NCI-H1930 (cell line): ENCODE measurements around the gene PHETA1.
A peak's percentile ranks its signal among the peaks of the same experiment; 100 is the strongest.
"Not testable (repeated sequence)": the region's sequence is repeated elsewhere in the genome, so short reads cannot be mapped to it uniquely, and the experiment has no call there.

ENCODE experiments used
- DNase-seq, 2 experiments: peaks; one replicate each; lab custom pipeline; 2025; lab: John Stamatoyannopoulos, UW

Gene PHETA1

GRCh38 chr12:111349101-111349747 is 19.7 kb downstream of the PHETA1 start:
- DNase-seq: no peak

GRCh38 chr12:111347891-111348644 is 20.8 kb downstream of the PHETA1 start:
- no peak for DNase-seq

GRCh38 chr12:111344254-111344875 is 24.5 kb downstream of the PHETA1 start:
- DNase-seq: no peak

- no peak for DNase-seq
Observed at GRCh38 chr12:111343181-111343580, 25.7 kb downstream of the PHETA1 start.

- no peak for DNase-seq
Observed at GRCh38 chr12:111342376-111342775, 26.5 kb downstream of the PHETA1 start.

- no peak for DNase-seq
Observed at GRCh38 chr12:111341426-111342065, 27.3 kb downstream of the PHETA1 start.

GRCh38 chr12:111340680-111341079 is 28.2 kb downstream of the PHETA1 start:
- not testable (repeated sequence) for DNase-seq

GRCh38 chr12:111340231-111340630 is 28.7 kb downstream of the PHETA1 start:
- DNase-seq: no peak

GRCh38 chr12:111339321-111339938 is 29.5 kb downstream of the PHETA1 start:
- no peak for DNase-seq

GRCh38 chr12:111338096-111338495 is 30.8 kb downstream of the PHETA1 start:
- no peak for DNase-seq

GRCh38 chr12:111337371-111337770 is 31.5 kb downstream of the PHETA1 start:
- no peak for DNase-seq

GRCh38 chr12:111336411-111336810 is 32.5 kb downstream of the PHETA1 start:
- DNase-seq: not testable (repeated sequence)

- no peak for DNase-seq
Observed at GRCh38 chr12:111335811-111336210, 33.1 kb downstream of the PHETA1 start.

- not testable (repeated sequence) for DNase-seq
Observed at GRCh38 chr12:111335301-111335700, 33.6 kb downstream of the PHETA1 start.

- no peak for DNase-seq
Observed at GRCh38 chr12:111334393-111334915, 34.4 kb downstream of the PHETA1 start.

GRCh38 chr12:111330800-111331752 is 37.8 kb downstream of the PHETA1 start:
- peak in 1 of 2 experiments; percentile 44 for DNase-seq

GRCh38 chr12:111328138-111328537 is 40.8 kb downstream of the PHETA1 start:
- DNase-seq: no peak

GRCh38 chr12:111327474-111327873 is 41.4 kb downstream of the PHETA1 start:
- DNase-seq: no peak

- DNase-seq: no peak
Observed at GRCh38 chr12:111322336-111323250, 46.3 kb downstream of the PHETA1 start.

- DNase-seq: no peak
Observed at GRCh38 chr12:111321317-111321716, 47.6 kb downstream of the PHETA1 start.
